K562 (cell line): ENCODE results near the gene PTRHD1. TPM values are rescaled to one million over a fixed set of nuclear protein-coding genes. Genes with fewer than 3 reads are reported as not detected.

Source experiments
- ATAC-seq: fragments of 200-7000 bp; cut with Tn5 transposase; 3 replicates; pipeline ENCODE4 v1.9.1; 2020; ENCODE audit warnings: moderate library complexity
- BruUV-seq: library from RNA; stranded (reverse); fragments of 400-500 nt; replicated peaks from 2 replicates; lab custom pipeline; 2021; lab: Mats Ljungman, UMichigan
- CTCF ChIA-PET: fragments of 300-600 bp; formaldehyde crosslinking; extraction: SDS; loops from one replicate; lab custom pipeline; 2021; ENCODE audit warnings: low intra/inter-chr PET ratio; lab: Yijun Ruan, JAX
- POLR2A ChIA-PET: fragments of 300-600, 350-650 bp; sonication (Branson Sonifier 250); formaldehyde crosslinking; extraction: SDS; loops from one replicate; lab custom pipeline; 2021; ENCODE audit warnings: antibody characterized with exemption, inconsistent platforms; lab: Yijun Ruan, JAX
- DNase-seq, 4 experiments: peaks; one replicate each; pipeline versions ENCODE4 v3.0.0 to v3.0.0-alpha.2; 2011 to 2018; ENCODE audit warnings: low spot score in 3 of 4, mixed read lengths in 3 of 4; ENCODE audit errors: extremely low read depth in 1 of 4
- FAIRE-seq: peaks from 2 replicates; lab custom pipeline; 2011; peaks lifted over from hg19 to GRCh38; lab: Jason Lieb, UNC
- H2AFZ ChIP-seq: 2 replicates; pipeline ENCODE4 v1.6.0; 2011; ENCODE audit warnings: low read depth, low read length, control low read depth, inconsistent platforms
- H3K27ac ChIP-seq: fragments of 200-600 bp; 3 replicates; pipeline ENCODE4 v1.8.0; 2011; ENCODE audit warnings: low read depth, mild to moderate bottlenecking, control low read depth, inconsistent platforms, low read length, moderate library complexity, mixed read lengths; ENCODE audit errors: extremely low read depth
- H3K27me3 ChIP-seq, 2 experiments: fragments of 300-600 bp in 1 of 2; 2 replicates in 1 of 2; 3 replicates in 1 of 2; pipeline versions ENCODE4 v1.6.0 to v1.8.0; 2011; ENCODE audit warnings: inconsistent platforms in 2 of 2, low read length in 2 of 2, mild to moderate bottlenecking in 1 of 2, mixed read lengths in 1 of 2, moderate library complexity in 1 of 2; ENCODE audit not compliant: control insufficient read depth in 2 of 2, insufficient read depth in 2 of 2
- H3K36me3 ChIP-seq: fragments of 300-600 bp; 3 replicates; pipeline ENCODE4 v1.8.0; 2011; ENCODE audit warnings: mild to moderate bottlenecking, low read length, inconsistent platforms; ENCODE audit not compliant: control insufficient read depth, insufficient read depth
- H3K4me1 ChIP-seq, 2 experiments: fragments of 200-600 bp in 1 of 2; replicated peaks in 1 of 2; 2 replicates in 1 of 2; 3 replicates in 1 of 2; pipeline versions ENCODE4 v1.5.1 to v1.8.0; 2011; ENCODE audit warnings: inconsistent platforms in 2 of 2, low read length in 2 of 2, mild to moderate bottlenecking in 1 of 2, mixed read lengths in 1 of 2, moderate library complexity in 1 of 2; ENCODE audit not compliant: control insufficient read depth in 2 of 2, insufficient read depth in 2 of 2
- H3K4me2 ChIP-seq: 2 replicates; pipeline ENCODE4 v1.6.1; 2011; ENCODE audit warnings: low read length, control low read depth, inconsistent platforms, mixed read lengths; ENCODE audit not compliant: insufficient read depth
- H3K4me3 ChIP-seq: fragments of 200-600 bp; sonication (generic), shearing (Covaris generic); 2 replicates; pipeline ENCODE4 v1.5.1; 2016; ENCODE audit warnings: control low read depth, inconsistent platforms
- H3K79me2 ChIP-seq: fragments of 200-600 bp; 3 replicates; pipeline ENCODE4 v1.8.0; 2011; ENCODE audit warnings: low read length, inconsistent platforms; ENCODE audit not compliant: control insufficient read depth, insufficient read depth
- H3K9ac ChIP-seq, 2 experiments: 2 replicates each; pipeline versions ENCODE4 v1.6.0 to v1.6.1; 2011; ENCODE audit warnings: low read depth in 2 of 2, low read length in 2 of 2, control low read depth in 1 of 2, inconsistent platforms in 1 of 2, mild to moderate bottlenecking in 1 of 2, mixed read lengths in 1 of 2; ENCODE audit not compliant: insufficient read depth in 1 of 2
- H3K9me1 ChIP-seq: one replicate; pipeline ENCODE4 v1.6.0; 2011; ENCODE audit warnings: inconsistent platforms, mild to moderate bottlenecking, low read length, moderate library complexity; ENCODE audit not compliant: control insufficient read depth, insufficient read depth
- H3K9me3 ChIP-seq: replicated peaks from 2 replicates; pipeline ENCODE4 v1.5.1; 2011; ENCODE audit warnings: low read depth, low read length, inconsistent platforms; ENCODE audit not compliant: control insufficient read depth, insufficient read depth
- H4K20me1 ChIP-seq: replicated peaks from 2 replicates; pipeline ENCODE4 v1.6.1; 2011; ENCODE audit warnings: low read length, inconsistent platforms, mixed read lengths; ENCODE audit not compliant: control insufficient read depth, insufficient read depth
- CTCFL ChIP-seq: IDR thresholded peaks from 2 replicates; pipeline ENCODE4 v1.6.1; 2011; ENCODE audit warnings: borderline replicate concordance, low read depth, mild to moderate bottlenecking, moderate library complexity, low read length; ENCODE audit not compliant: insufficient read depth, poor library complexity, severe bottlenecking
- GATA2 ChIP-seq: sonication (generic); formaldehyde crosslinking; IDR thresholded peaks from 2 replicates; pipeline ENCODE4 v1.4.0; 2020; ENCODE audit warnings: mild to moderate bottlenecking, missing genetic modification reagents
- PHF20 ChIP-seq: fragments of 450-650 bp; IDR thresholded peaks from 2 replicates; pipeline ENCODE4 v1.6.1; 2018; ENCODE audit not compliant: partially characterized antibody
- ZBTB49 ChIP-seq: sonication (generic); formaldehyde crosslinking; IDR thresholded peaks from 2 replicates; pipeline ENCODE4 v1.8.0; 2022; ENCODE audit warnings: missing genetic modification reagents, mild to moderate bottlenecking, borderline replicate concordance
- ZKSCAN8 ChIP-seq: fragments of 200-800 bp; sonication (Bioruptor generic); IDR thresholded peaks from 2 replicates; pipeline ENCODE4 v1.6.1; 2016; ENCODE audit warnings: missing genetic modification characterization, missing compliant biosample characterization
- ZNF830 ChIP-seq: fragments of 250-450 bp; sonication (Bioruptor Pico); IDR thresholded peaks from 2 replicates; pipeline ENCODE4 v1.5.0; 2021; ENCODE audit warnings: mild to moderate bottlenecking
- WGBS: fragments of 100-300 bp; shearing (Covaris generic); methylation state at CpG from one replicate; pipeline ENCODE4 v1.1.6; 2016; ENCODE audit warnings: low coverage, mixed read lengths; ENCODE audit not compliant: insufficient coverage; ENCODE audit errors: missing lambda C conversion rate; 5-methylcytosine and 5-hydroxymethylcytosine counted together
- in situ Hi-C: fragments of 300-500 bp; cut with MboI; formaldehyde crosslinking; loops from 4 replicates; pipeline ENCODE4 v1.15.0; 2018; ENCODE audit warnings: inconsistent platforms, mixed read lengths
- intact Hi-C: fragments of 100-400 bp; cut with micrococcal nuclease; formaldehyde crosslinking; loops from 2 replicates; pipeline ENCODE4 v1.14.2; 2022
- polyA plus RNA-seq, 8 experiments: library from polyadenylated mRNA; depleted of rRNA in 4 of 8; stranded (reverse) in 5 of 8; unstranded in 3 of 8; fragments of >200 nt; fragmentation: Nextera tagmentation in 2 of 8; fragmentation: Illumina TruSeq in 1 of 8; extraction: Ambion mirVana in 2 of 8; extraction: Trizol in 1 of 8; gene quantifications; 2 replicates each; pipeline versions ENCODE4 v1.2.1 to v1.2.3, GENCODE V29; 2011 to 2014; ENCODE audit warnings: inconsistent platforms in 1 of 8, missing spikeins in 1 of 8
- total RNA-seq, 7 experiments: library from RNA; depleted of rRNA in 6 of 7; stranded (reverse); fragments of >200 nt in 6 of 7; fragmentation: Illumina TruSeq in 2 of 7; extraction: Trizol in 2 of 7; gene quantifications; 2 replicates each; pipeline versions ENCODE4 v1.2.1 to v1.2.3, GENCODE V29; 2011 to 2021; ENCODE audit warnings: low replicate concordance in 1 of 7
- TF ChIP-seq, protein P1 (sequence below): IDR thresholded peaks from 2 replicates; pipeline ENCODE4 v1.6.1; 2012; ENCODE audit warnings: low read depth, low read length, improper control_type of control experiment, borderline replicate concordance
- TF ChIP-seq, protein P2 (sequence below): IDR thresholded peaks from 2 replicates; pipeline ENCODE4 v1.6.1; 2016; ENCODE audit warnings: missing genetic modification characterization, missing compliant biosample characterization
- TF ChIP-seq, protein P3 (sequence below): fragments of 450-650 bp; IDR thresholded peaks from 2 replicates; pipeline ENCODE4 v1.6.1; 2018; ENCODE audit not compliant: partially characterized antibody

The PTRHD1 gene
- total and polyA plus RNA-seq, 9 of the 15 experiments (the other 6 are each of a cell fraction or from before 2014, with no cell fraction given), result 15.8 to 83.2 (median 46.6) TPM

DNA sequence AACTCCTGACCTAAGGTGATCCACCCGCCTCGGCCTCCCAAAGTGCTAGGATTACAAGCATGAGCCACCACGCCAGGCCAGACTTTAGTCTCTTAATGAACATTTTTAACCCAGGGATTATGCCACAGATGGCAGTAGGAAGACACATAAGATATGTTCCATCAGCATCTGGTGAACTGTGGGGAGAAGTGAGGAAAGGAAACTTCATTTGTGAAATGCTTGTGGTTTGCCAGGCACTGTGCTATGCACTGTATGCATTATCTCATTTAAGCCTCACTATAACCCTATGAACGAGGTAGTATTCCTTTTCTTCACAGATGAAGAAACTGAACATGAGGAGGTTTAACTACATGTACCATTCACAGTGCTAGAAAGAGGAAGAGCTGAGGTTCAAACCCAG is 29.3 kb downstream of the PTRHD1 start (continued):
- no peak for TF ChIP-seq CTCFL
- TF ChIP-seq, protein P1, sequence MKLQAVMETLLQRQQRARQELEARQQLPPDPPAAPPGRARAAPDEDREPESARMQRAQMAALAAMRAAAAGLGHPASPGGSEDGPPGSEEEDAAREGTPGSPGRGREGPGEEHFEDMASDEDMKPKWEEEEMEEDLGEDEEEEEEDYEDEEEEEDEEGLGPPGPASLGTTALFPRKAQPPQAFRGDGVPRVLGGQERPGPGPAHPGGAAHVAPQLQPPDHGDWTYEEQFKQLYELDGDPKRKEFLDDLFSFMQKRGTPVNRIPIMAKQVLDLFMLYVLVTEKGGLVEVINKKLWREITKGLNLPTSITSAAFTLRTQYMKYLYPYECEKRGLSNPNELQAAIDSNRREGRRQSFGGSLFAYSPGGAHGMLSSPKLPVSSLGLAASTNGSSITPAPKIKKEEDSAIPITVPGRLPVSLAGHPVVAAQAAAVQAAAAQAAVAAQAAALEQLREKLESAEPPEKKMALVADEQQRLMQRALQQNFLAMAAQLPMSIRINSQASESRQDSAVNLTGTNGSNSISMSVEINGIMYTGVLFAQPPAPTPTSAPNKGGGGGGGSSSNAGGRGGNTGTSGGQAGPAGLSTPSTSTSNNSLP, result no peak
- no peak for TF ChIP-seq GATA2 (CRISPR knock-in tag)

GRCh38 chr2:24762518-24762917 is 30.7 kb downstream of the PTRHD1 start:
- CTCF ChIA-PET, result no interaction called here
- H3K9ac ChIP-seq, result no peak overlapping the region
- BruUV-seq, result no TSS peak
- TF ChIP-seq PHF20 (no peak), ZKSCAN8 (CRISPR knock-in tag) (no peak), ZBTB49 (CRISPR knock-in tag) (no peak), ZNF830 (CRISPR knock-in tag) (no peak)
- TF ChIP-seq, protein P2, sequence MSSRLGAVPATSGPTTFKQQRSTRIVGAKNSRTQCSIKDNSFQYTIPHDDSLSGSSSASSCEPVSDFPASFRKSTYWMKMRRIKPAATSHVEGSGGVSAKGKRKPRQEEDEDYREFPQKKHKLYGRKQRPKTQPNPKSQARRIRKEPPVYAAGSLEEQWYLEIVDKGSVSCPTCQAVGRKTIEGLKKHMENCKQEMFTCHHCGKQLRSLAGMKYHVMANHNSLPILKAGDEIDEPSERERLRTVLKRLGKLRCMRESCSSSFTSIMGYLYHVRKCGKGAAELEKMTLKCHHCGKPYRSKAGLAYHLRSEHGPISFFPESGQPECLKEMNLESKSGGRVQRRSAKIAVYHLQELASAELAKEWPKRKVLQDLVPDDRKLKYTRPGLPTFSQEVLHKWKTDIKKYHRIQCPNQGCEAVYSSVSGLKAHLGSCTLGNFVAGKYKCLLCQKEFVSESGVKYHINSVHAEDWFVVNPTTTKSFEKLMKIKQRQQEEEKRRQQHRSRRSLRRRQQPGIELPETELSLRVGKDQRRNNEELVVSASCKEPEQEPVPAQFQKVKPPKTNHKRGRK (tag), result no peak
- TF ChIP-seq, protein P3, sequence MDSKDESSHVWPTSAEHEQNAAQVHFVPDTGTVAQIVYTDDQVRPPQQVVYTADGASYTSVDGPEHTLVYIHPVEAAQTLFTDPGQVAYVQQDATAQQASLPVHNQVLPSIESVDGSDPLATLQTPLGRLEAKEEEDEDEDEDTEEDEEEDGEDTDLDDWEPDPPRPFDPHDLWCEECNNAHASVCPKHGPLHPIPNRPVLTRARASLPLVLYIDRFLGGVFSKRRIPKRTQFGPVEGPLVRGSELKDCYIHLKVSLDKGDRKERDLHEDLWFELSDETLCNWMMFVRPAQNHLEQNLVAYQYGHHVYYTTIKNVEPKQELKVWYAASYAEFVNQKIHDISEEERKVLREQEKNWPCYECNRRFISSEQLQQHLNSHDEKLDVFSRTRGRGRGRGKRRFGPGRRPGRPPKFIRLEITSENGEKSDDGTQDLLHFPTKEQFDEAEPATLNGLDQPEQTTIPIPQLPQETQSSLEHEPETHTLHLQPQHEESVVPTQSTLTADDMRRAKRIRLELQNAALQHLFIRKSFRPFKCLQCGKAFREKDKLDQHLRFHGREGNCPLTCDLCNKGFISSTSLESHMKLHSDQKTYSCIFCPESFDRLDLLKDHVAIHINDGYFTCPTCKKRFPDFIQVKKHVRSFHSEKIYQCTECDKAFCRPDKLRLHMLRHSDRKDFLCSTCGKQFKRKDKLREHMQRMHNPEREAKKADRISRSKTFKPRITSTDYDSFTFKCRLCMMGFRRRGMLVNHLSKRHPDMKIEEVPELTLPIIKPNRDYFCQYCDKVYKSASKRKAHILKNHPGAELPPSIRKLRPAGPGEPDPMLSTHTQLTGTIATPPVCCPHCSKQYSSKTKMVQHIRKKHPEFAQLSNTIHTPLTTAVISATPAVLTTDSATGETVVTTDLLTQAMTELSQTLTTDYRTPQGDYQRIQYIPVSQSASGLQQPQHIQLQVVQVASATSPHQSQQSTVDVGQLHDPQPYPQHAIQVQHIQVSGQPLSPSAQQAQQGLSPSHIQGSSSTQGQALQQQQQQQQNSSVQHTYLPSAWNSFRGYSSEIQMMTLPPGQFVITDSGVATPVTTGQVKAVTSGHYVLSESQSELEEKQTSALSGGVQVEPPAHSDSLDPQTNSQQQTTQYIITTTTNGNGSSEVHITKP, result no peak

More at GRCh38 chr2:24762518-24762917, 30.7 kb downstream of the PTRHD1 start:
- Histone ChIP-seq H2AFZ (no peak overlapping the region), H3K36me3 (peaks cover 35% of the 10 kb centered on the region), H3K79me2 (no peaks in the 10 kb centered on the region), H3K9me3 (no peaks in the 10 kb centered on the region), H4K20me1 (no peaks in the 10 kb centered on the region), H3K27ac (no peak overlapping the region), H3K27me3 (no peaks in the 10 kb centered on the region), H3K4me2 (no peak overlapping the region), H3K4me1 (no peaks in the 10 kb centered on the region), H3K4me3 (no peak overlapping the region), H3K9me1 (no peaks in the 10 kb centered on the region)
- no peak for ATAC-seq
- POLR2A ChIA-PET, result no interaction called here
- DNase-seq, result no peak
- FAIRE-seq, result no peak
- intact Hi-C loops (no loop called here), in situ Hi-C loops (no loop called here)
- 72% methylated on average over 2 of the region's 2 CpGs for WGBS
